Activated CD8-positive, alpha-beta memory T cell treated with anti-CD3 and anti-CD28 coated beads for 1 hour (primary cell): Measurements from ENCODE around the gene SSR1.

Experiments used
- DNase-seq, 2 donors: peaks; one replicate each; pipeline ENCODE4 v3.0.0-alpha.2; 2020; ENCODE audit warnings: low read depth in 1 of 2; ENCODE audit errors: extremely low read depth in 1 of 2

Gene SSR1

DNA sequence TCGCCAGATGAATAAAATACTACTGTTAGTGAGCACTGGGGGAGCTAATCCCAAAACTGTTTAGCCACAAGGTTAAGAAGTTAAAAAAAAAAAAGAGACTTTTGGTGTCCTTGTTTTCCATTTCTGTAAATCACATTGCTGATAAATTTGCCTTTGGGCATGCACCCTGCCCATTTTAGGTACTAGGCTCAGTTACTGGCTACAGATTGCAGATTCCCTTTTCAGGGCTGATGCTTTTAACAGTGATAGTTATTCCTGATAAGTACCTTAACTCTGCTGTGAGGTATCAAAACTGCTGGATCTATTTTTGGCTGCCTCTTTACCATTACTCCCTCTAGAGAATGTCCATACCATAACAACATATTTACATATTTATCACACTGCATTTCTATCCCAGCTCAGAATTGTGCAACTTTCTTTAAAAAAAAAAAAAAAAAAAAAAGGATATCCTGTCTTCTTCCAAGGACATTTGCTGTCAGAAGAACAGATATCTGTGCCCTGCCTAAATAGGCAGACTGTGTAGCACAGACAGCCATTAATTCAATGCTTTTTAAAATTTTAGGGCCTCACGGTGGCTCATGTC, 94.5 kb downstream of the SSR1 start:
- DNase-seq: no peak
